H1 (cell line): Measurements from ENCODE around the gene DNAH10.

Source experiments
- CBX8 ChIP-seq: fragments of 300-800, 300-1000 bp; sonication (generic); IDR thresholded peaks from 2 replicates; pipeline ENCODE4 v1.7.1; 2016; ENCODE audit warnings: low read depth, low read length, borderline replicate concordance
- CREB1 ChIP-seq: IDR thresholded peaks from 2 replicates; pipeline ENCODE4 v1.6.1; 2012; ENCODE audit warnings: inconsistent platforms
- CTCF ChIP-seq, 3 experiments: IDR thresholded peaks; 1 replicate in 2 of 3; 2 replicates in 1 of 3; pipeline versions ENCODE4 v1.5.1 to v1.6.1; 2011; ENCODE audit warnings: low read length in 3 of 3, mild to moderate bottlenecking in 3 of 3, inconsistent platforms in 2 of 3, low read depth in 1 of 3, moderate library complexity in 1 of 3; ENCODE audit not compliant: insufficient read depth in 1 of 3; ENCODE audit errors: control extremely low read depth in 1 of 3
- JUND ChIP-seq: IDR thresholded peaks from 2 replicates; pipeline ENCODE4 v1.6.1; 2011; ENCODE audit warnings: mild to moderate bottlenecking, improper control_type of control experiment, low read length
- POLR2A ChIP-seq, 2 experiments: IDR thresholded peaks; 1 replicate in 1 of 2; 2 replicates in 1 of 2; pipeline ENCODE4 v1.6.1; 2011; ENCODE audit warnings: low read depth in 2 of 2, low read length in 2 of 2, mild to moderate bottlenecking in 2 of 2; ENCODE audit errors: control extremely low read depth in 1 of 2
- POLR2AphosphoS5 ChIP-seq: IDR thresholded peaks from 2 replicates; pipeline ENCODE4 v1.6.1; 2011; ENCODE audit warnings: low read depth, low read length
- RFX5 ChIP-seq: IDR thresholded peaks from 2 replicates; pipeline ENCODE4 v1.6.1; 2011; ENCODE audit warnings: low read depth, low read length, improper control_type of control experiment, borderline replicate concordance
- RNF2 ChIP-seq: fragments of 200-900, 300-1000 bp; sonication (generic); IDR thresholded peaks from 2 replicates; pipeline ENCODE4 v1.7.1; 2016; ENCODE audit warnings: borderline replicate concordance, low read depth, mild to moderate bottlenecking, antibody characterized with exemption, low read length; ENCODE audit not compliant: poor library complexity, severe bottlenecking; ENCODE audit errors: missing control alignments
- TCF12 ChIP-seq: IDR thresholded peaks from 2 replicates; pipeline ENCODE4 v1.6.1; 2011; ENCODE audit warnings: low read depth, mild to moderate bottlenecking, low read length
- ZNF274 ChIP-seq: IDR thresholded peaks from 2 replicates; pipeline ENCODE4 v1.7.0; 2012; ENCODE audit warnings: low read length, borderline replicate concordance; ENCODE audit errors: extremely low read depth

- TF ChIP-seq POLR2A (IDR thresholded peaks at IDR 0.05; ENCODE audit: control extremely low read depth in 1 of 2, low read depth in 2 of 2, low read length in 2 of 2) (no peak), ZNF274 (no peak), TCF12 (no peak), RFX5 (no peak), CREB1 (no peak), POLR2AphosphoS5 (no peak), RNF2 (no peak), JUND (no peak), CTCF (IDR thresholded peaks at IDR 0.05; ENCODE audit: control extremely low read depth in 1 of 3, insufficient read depth in 1 of 3, low read depth in 1 of 3, low read length in 3 of 3) (no peak), CBX8 (no peak)
These were observed 150.6 kb downstream of the DNAH10 start for GRCh38 chr12:123912415-123913380.
